ENCODE data around the gene FANCB. TPM values are rescaled to one million over a fixed set of nuclear protein-coding genes. Genes with fewer than 3 reads are reported as not detected.

Gene FANCB
- total RNA-seq, 3 donors from 2014 or later = 0.96 to 2.8 (median 2.6) TPM

DNA sequence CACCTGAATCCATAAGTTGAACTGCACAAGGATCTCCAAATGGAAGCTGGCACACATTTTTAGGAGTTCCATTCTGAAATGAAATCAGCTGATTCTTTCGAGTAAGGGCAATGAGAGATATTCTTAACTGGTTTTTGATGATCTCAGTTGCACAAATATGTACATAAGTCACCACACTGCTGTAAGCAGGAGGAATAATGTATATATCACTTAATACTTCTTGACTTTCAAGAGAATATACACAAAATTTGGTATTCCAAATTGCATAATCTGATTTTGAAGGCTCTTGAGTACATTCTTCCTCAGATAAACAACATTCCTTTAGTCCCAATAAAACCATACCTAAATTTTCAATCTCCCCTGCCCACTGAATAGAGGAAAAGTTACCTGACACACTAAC, 8.2 kb downstream of the FANCB start:
- intact Hi-C loops (cut with DNase I; ENCODE audit: low total_unique reads) = no loop called here
- TF ChIP-seq POLR2A (IDR thresholded peaks at IDR 0.05) (no peak), POLR2AphosphoS5 (IDR thresholded peaks at IDR 0.05) (no peak)
- TF ChIP-seq, protein P1, sequence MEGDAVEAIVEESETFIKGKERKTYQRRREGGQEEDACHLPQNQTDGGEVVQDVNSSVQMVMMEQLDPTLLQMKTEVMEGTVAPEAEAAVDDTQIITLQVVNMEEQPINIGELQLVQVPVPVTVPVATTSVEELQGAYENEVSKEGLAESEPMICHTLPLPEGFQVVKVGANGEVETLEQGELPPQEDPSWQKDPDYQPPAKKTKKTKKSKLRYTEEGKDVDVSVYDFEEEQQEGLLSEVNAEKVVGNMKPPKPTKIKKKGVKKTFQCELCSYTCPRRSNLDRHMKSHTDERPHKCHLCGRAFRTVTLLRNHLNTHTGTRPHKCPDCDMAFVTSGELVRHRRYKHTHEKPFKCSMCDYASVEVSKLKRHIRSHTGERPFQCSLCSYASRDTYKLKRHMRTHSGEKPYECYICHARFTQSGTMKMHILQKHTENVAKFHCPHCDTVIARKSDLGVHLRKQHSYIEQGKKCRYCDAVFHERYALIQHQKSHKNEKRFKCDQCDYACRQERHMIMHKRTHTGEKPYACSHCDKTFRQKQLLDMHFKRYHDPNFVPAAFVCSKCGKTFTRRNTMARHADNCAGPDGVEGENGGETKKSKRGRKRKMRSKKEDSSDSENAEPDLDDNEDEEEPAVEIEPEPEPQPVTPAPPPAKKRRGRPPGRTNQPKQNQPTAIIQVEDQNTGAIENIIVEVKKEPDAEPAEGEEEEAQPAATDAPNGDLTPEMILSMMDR (IDR thresholded peaks at IDR 0.05) = no peak
- H3K4me1 ChIP-seq = no peaks in the 10 kb centered on the region
- H3K4me3 ChIP-seq = no peak overlapping the region
- H3K27ac ChIP-seq = no peak overlapping the region
- no peak for DNase-seq (ENCODE audit: low spot score in 2 of 2)
- no peaks in the 10 kb centered on the region for H3K36me3 ChIP-seq
- H3K27me3 ChIP-seq = no peaks in the 10 kb centered on the region
- no peaks in the 10 kb centered on the region for H3K9me3 ChIP-seq

DNA sequence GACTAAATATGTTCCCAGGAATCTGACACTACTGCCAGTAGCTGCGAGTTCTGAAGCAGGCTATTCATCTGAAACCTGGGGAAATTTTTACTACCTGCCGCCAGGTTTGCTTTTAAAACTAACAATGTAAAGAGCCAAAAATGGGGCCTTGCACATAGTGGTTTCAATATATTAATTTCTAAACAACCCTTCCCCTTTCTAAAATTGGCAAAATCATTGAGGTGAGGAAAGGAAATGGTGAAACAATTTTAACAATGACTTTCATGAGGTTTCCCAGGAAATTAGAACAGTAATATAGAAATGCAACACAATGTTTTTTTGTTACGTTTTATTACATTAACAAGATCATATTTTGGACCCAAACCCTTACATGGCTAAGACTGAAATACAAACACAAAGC, 21.3 kb downstream of the FANCB start:
- no peak overlapping the region for H3K4me3 ChIP-seq
- no peak overlapping the region for H3K27ac ChIP-seq
- DNase-seq (ENCODE audit: low spot score in 2 of 2) = no peak
- TF ChIP-seq POLR2AphosphoS5 (IDR thresholded peaks at IDR 0.05) (no peak), POLR2A (IDR thresholded peaks at IDR 0.05) (no peak)
- TF ChIP-seq, protein P1 (IDR thresholded peaks at IDR 0.05) = no peak
- H3K36me3 ChIP-seq = no peaks in the 10 kb centered on the region
- no peaks in the 10 kb centered on the region for H3K4me1 ChIP-seq
- peaks cover 0 to 7% of the 10 kb centered on the region in 2 donors for H3K27me3 ChIP-seq
- no peaks in the 10 kb centered on the region for H3K9me3 ChIP-seq
- intact Hi-C loops (cut with DNase I; ENCODE audit: low total_unique reads) = no loop called here

DNA sequence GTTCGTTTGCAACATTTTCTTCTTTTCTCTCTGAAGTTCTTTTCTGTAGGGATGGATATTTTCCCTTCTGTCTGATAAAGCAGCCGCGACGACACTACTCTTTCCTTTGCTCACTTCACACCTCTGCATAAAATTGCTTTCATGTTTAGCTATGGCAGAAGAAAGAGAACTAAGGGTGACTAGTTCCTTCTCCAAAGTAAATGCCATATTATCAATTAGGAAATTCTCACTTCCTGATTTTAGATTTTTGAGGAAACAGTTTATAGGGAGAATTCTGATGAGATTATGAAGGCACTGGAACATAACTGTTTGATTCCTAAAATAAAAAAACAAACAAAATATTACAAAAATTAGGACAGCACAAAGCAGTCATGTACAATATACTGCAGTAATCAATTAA, 29.2 kb downstream of the FANCB start:
- Histone ChIP-seq H3K9me3 (no peaks in the 10 kb centered on the region), H3K36me3 (no peaks in the 10 kb centered on the region), H3K4me1 (no peaks in the 10 kb centered on the region), H3K27ac (no peak overlapping the region), H3K27me3 (no peaks in the 10 kb centered on the region), H3K4me3 (no peak overlapping the region)
- TF ChIP-seq, protein P1 (IDR thresholded peaks at IDR 0.05) = no peak
- TF ChIP-seq POLR2A (IDR thresholded peaks at IDR 0.05) (no peak), POLR2AphosphoS5 (IDR thresholded peaks at IDR 0.05) (no peak)
- intact Hi-C loops (cut with DNase I; ENCODE audit: low total_unique reads) = no loop called here
- no peak for DNase-seq (ENCODE audit: low spot score in 2 of 2)

DNA sequence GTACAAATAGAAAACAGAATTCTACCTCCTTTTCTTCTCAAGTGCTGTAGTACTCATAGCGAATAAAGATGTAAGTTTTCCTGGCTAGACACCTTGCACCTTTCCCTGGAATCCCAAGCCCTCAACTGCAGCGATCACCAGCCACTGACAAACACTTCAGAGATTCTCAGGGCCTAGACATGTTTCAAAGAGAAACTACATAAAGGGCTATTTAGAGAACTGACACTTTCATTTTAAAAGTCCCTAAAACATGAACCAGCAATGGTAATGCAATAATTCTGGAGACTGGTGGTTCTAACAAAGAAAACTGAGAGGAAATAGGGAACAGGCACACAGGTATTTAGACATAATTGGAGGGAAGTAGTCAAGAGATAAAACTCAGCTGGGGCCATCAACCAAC, 35.7 kb downstream of the FANCB start:
- Histone ChIP-seq H3K27me3 (no peaks in the 10 kb centered on the region), H3K4me3 (no peak overlapping the region), H3K4me1 (no peaks in the 10 kb centered on the region), H3K27ac (no peak overlapping the region), H3K9me3 (no peaks in the 10 kb centered on the region), H3K36me3 (no peaks in the 10 kb centered on the region)
- DNase-seq (ENCODE audit: low spot score in 2 of 2) = no peak
- TF ChIP-seq POLR2A (IDR thresholded peaks at IDR 0.05) (no peak), POLR2AphosphoS5 (IDR thresholded peaks at IDR 0.05) (no peak)
- TF ChIP-seq, protein P1 (IDR thresholded peaks at IDR 0.05) = no peak
- intact Hi-C loops (cut with DNase I; ENCODE audit: low total_unique reads) = no loop called here

DNA sequence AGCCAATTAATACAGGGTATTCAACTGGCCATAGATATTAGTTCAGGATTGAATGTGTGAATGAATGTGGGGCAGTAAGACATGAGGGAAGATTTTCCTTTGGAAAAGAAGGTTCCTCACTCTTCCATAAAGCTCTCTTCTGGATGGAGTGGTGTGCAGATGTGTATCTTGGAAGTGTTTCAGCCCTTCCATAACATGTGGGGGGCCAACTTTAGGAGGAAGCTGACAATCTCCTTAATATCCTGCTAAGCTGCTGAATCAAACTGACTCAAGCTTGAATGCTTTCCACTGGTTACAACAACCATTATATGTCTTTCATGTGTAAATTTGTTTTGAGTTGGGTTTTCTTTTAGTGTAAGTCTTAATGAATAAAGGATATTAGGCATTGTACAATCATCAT, 40.3 kb downstream of the FANCB start:
- no peaks in the 10 kb centered on the region for H3K36me3 ChIP-seq
- intact Hi-C loops (cut with DNase I; ENCODE audit: low total_unique reads) = no loop called here
- DNase-seq (ENCODE audit: low spot score in 2 of 2) = no peak
- no peak overlapping the region for H3K27ac ChIP-seq
- TF ChIP-seq, protein P1 (IDR thresholded peaks at IDR 0.05) = no peak
- TF ChIP-seq POLR2AphosphoS5 (IDR thresholded peaks at IDR 0.05) (no peak), POLR2A (IDR thresholded peaks at IDR 0.05) (no peak)
- peaks cover 0 to 9% of the 10 kb centered on the region in 2 donors for H3K9me3 ChIP-seq
- no peak overlapping the region for H3K4me3 ChIP-seq
- H3K4me1 ChIP-seq = no peaks in the 10 kb centered on the region
- peaks cover 0 to 4% of the 10 kb centered on the region in 2 donors for H3K27me3 ChIP-seq
